Measurements from ENCODE around the gene DCAF17.

Gene DCAF17

GRCh38 chr2:171434013-171434989, at the start of gene DCAF17:
TSS of gene DCAF17 (plus strand) at chr2:171434226. CDS start at chr2:171434578, 352 bp downstream.
- DNase-seq (ENCODE audit: low read depth): peak; percentile 91

GRCh38 chr2:171386627-171387026, 47.4 kb upstream of the DCAF17 start:
- DNase-seq (ENCODE audit: low read depth): no peak

- no peak for DNase-seq (ENCODE audit: low read depth)
These were observed 47.0 kb upstream of the DCAF17 start for GRCh38 chr2:171387052-171387451.

- no peak for DNase-seq (ENCODE audit: low read depth)
These were observed 44.7 kb upstream of the DCAF17 start for GRCh38 chr2:171389325-171389724.

- no peak for DNase-seq (ENCODE audit: low read depth)
These were observed 44.2 kb upstream of the DCAF17 start for GRCh38 chr2:171389780-171390179.

- DNase-seq (ENCODE audit: low read depth): no peak
These were observed 43.0 kb upstream of the DCAF17 start for GRCh38 chr2:171390941-171391516.

GRCh38 chr2:171391532-171391931, 42.5 kb upstream of the DCAF17 start:
- no peak for DNase-seq (ENCODE audit: low read depth)

- no peak for DNase-seq (ENCODE audit: low read depth)
These were observed 40.5 kb upstream of the DCAF17 start for GRCh38 chr2:171393487-171393886.

GRCh38 chr2:171394164-171394740, 39.8 kb upstream of the DCAF17 start:
- no peak for DNase-seq (ENCODE audit: low read depth)

- DNase-seq (ENCODE audit: low read depth): no peak
These were observed 34.7 kb upstream of the DCAF17 start for GRCh38 chr2:171399292-171399691.

- no peak for DNase-seq (ENCODE audit: low read depth)
These were observed 33.6 kb upstream of the DCAF17 start for GRCh38 chr2:171400395-171400794.

- DNase-seq (ENCODE audit: low read depth): no peak
These were observed 32.1 kb upstream of the DCAF17 start for GRCh38 chr2:171401947-171402346.

- no peak for DNase-seq (ENCODE audit: low read depth)
These were observed 31.0 kb upstream of the DCAF17 start for GRCh38 chr2:171402906-171403580.

GRCh38 chr2:171404261-171404660, 29.8 kb upstream of the DCAF17 start:
- no peak for DNase-seq (ENCODE audit: low read depth)

- no peak for DNase-seq (ENCODE audit: low read depth)
These were observed 29.3 kb upstream of the DCAF17 start for GRCh38 chr2:171404719-171405118.

- DNase-seq (ENCODE audit: low read depth): no peak
These were observed 28.5 kb upstream of the DCAF17 start for GRCh38 chr2:171405546-171405945.

- no peak for DNase-seq (ENCODE audit: low read depth)
These were observed 28.0 kb upstream of the DCAF17 start for GRCh38 chr2:171406044-171406443.

- no peak for DNase-seq (ENCODE audit: low read depth)
These were observed 26.9 kb upstream of the DCAF17 start for GRCh38 chr2:171407030-171407675.

- DNase-seq (ENCODE audit: low read depth): no peak
These were observed 26.4 kb upstream of the DCAF17 start for GRCh38 chr2:171407676-171408044.

GRCh38 chr2:171409436-171409971, 24.5 kb upstream of the DCAF17 start:
- DNase-seq (ENCODE audit: low read depth): no peak

- DNase-seq (ENCODE audit: low read depth): no peak
These were observed 23.9 kb upstream of the DCAF17 start for GRCh38 chr2:171410101-171410500.

- no peak for DNase-seq (ENCODE audit: low read depth)
These were observed 23.4 kb upstream of the DCAF17 start for GRCh38 chr2:171410624-171411023.
